Pancreas (tissue), 10 donors: ENCODE results near the gene OLFML3. TPM values are rescaled to one million over a fixed set of nuclear protein-coding genes. Genes with fewer than 3 reads are reported as not detected.

Source experiments
- ATAC-seq, 4 donors: fragments of 200-7000 bp; cut with Tn5 transposase; one replicate each; pipeline versions ENCODE4 v1.8.0 to v1.9.1; 2020; ENCODE audit warnings: mild to moderate bottlenecking in 4 of 4, moderate library complexity in 4 of 4
- DNase-seq, 6 donors: peaks; one replicate each; pipeline ENCODE4 v3.0.0-alpha.2; 2020
- FAIRE-seq: peaks from 2 replicates; lab custom pipeline; 2012; peaks lifted over from hg19 to GRCh38; lab: Jason Lieb, UNC
- H3K27ac ChIP-seq, 4 donors: fragments of 200-600 bp; sonication (generic); 1 replicate in 3 of 4; 2 replicates in 1 of 4; pipeline versions ENCODE4 v1.5.0 to v1.8.0; 2020
- H3K27me3 ChIP-seq, 4 donors: fragments of 200-600 bp; one replicate each; pipeline ENCODE4 v1.8.0; 2021
- H3K36me3 ChIP-seq, 3 donors: fragments of 200-600 bp; sonication (generic) in 1 of 3; one replicate each; pipeline versions ENCODE4 v1.5.0 to v1.8.0; 2020 to 2021
- H3K4me1 ChIP-seq, 3 donors: fragments of 200-600 bp; one replicate each; pipeline ENCODE4 v1.8.0; 2021
- H3K4me3 ChIP-seq, 4 donors: fragments of 200-600 bp; sonication (generic) in 2 of 4; one replicate each; pipeline versions ENCODE4 v1.5.0 to v1.8.0; 2020 to 2021
- H3K9me3 ChIP-seq, 4 donors: fragments of 200-600 bp; one replicate each; pipeline ENCODE4 v1.8.0; 2021
- WGBS, 2 donors: extraction: QIAGEN DNeasy Blood & Tissue Kit; methylation state at CpG; one replicate each; pipeline ENCODE4 v1.1.7; 2013; 5-methylcytosine and 5-hydroxymethylcytosine counted together
- intact Hi-C, 3 donors: fragments of 100-400 bp; cut with DNase I; formaldehyde crosslinking; loops; one replicate each; pipeline versions ENCODE4 v1.11.1 to v1.14.2; 2022
- polyA plus RNA-seq, 2 donors: library from polyadenylated mRNA; stranded (reverse); fragments of 200-250 nt; gene quantifications; one replicate each; pipeline ENCODE4 v1.2.3, GENCODE V29; 2013
- total RNA-seq, 6 donors: library from RNA; stranded (reverse); fragmentation: NEBNext Ultra II Directional in 4 of 6; extraction: Animal tissue kit (Norgen Biotek cat#: 25700) in 4 of 6; gene quantifications; one replicate each; pipeline versions ENCODE4 v1.2.1 to v1.2.4, GENCODE V29; 2021 to 2023
- TF ChIP-seq, protein P1 (sequence below), 4 donors: fragments of 200-600 bp; sonication (generic) in 3 of 4; IDR thresholded peaks; one replicate each; pipeline versions ENCODE4 v1.5.0 to v1.8.0; 2021; ENCODE audit warnings: antibody characterized with exemption in 4 of 4
- donor health status: healthy with polysubstance abuse.
- donor health status: DM: no; HTN: no; CAD: no; lungs with moderate emphysema.
- donor health status: DM: no; HTN: no; CAD: no.
- donor health status: control.
- donor health status: control.
- donor health status: Bipolar disorder and iron deficiency.
- donor health status: DM: yes; HTN: yes; CAD: no.
- donor health status: DM: no; HTN: no; CAD: no.
- donor health status: DM: no; HTN: no; CAD: no.
- donor health status: DM: yes; HTN: yes; CAD: no.

OLFML3 gene
- total and polyA plus RNA-seq, 8 donors = 3.7 to 39.2 (median 10.2) TPM

- TF ChIP-seq, protein P1, sequence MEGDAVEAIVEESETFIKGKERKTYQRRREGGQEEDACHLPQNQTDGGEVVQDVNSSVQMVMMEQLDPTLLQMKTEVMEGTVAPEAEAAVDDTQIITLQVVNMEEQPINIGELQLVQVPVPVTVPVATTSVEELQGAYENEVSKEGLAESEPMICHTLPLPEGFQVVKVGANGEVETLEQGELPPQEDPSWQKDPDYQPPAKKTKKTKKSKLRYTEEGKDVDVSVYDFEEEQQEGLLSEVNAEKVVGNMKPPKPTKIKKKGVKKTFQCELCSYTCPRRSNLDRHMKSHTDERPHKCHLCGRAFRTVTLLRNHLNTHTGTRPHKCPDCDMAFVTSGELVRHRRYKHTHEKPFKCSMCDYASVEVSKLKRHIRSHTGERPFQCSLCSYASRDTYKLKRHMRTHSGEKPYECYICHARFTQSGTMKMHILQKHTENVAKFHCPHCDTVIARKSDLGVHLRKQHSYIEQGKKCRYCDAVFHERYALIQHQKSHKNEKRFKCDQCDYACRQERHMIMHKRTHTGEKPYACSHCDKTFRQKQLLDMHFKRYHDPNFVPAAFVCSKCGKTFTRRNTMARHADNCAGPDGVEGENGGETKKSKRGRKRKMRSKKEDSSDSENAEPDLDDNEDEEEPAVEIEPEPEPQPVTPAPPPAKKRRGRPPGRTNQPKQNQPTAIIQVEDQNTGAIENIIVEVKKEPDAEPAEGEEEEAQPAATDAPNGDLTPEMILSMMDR (IDR thresholded peaks at IDR 0.05) = no peak
- ATAC-seq = no peak
- Histone ChIP-seq H3K4me1 (peaks cover 0 to 7% (median 0%) of the 10 kb centered on the region in 3 donors), H3K27me3 (no peaks in the 10 kb centered on the region), H3K9me3 (no peaks in the 10 kb centered on the region), H3K36me3 (peaks cover 0 to 33% (median 3%) of the 10 kb centered on the region in 3 donors), H3K4me3 (no peak overlapping the region), H3K27ac (no peak overlapping the region)
- DNase-seq = no peak
- intact Hi-C loops = no loop called here
- 64 to 66% methylated on average over 4 of the region's 4 CpGs for WGBS, 2 donors
- FAIRE-seq = no peak
Measured at GRCh38 chr1:113975211-113975895, 3.9 kb upstream of the OLFML3 start.

DNA sequence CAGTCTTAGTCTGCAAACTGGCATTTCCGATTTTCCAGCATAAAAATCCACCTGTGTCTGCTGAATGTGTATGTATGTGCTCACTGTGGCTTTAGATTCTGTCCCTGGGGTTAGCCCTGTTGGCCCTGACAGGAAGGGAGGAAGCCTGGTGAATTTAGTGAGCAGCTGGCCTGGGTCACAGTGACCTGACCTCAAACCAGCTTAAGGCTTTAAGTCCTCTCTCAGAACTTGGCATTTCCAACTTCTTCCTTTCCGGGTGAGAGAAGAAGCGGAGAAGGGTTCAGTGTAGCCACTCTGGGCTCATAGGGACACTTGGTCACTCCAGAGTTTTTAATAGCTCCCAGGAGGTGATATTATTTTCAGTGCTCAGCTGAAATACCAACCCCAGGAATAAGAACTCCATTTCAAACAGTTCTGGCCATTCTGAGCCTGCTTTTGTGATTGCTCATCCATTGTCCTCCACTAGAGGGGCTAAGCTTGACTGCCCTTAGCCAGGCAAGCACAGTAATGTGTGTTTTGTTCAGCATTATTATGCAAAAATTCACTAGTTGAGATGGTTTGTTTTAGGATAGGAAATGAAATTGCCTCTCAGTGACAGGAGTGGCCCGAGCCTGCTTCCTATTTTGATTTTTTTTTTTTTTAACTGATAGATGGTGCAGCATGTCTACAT, 2.5 kb upstream of the OLFML3 start:
- H3K27me3 ChIP-seq = no peaks in the 10 kb centered on the region
- H3K4me1 ChIP-seq = peaks cover 0 to 7% (median 0%) of the 10 kb centered on the region in 3 donors
- no peak for DNase-seq
- no peak for FAIRE-seq
- peaks cover 0 to 20% (median 0%) of the 10 kb centered on the region in 3 donors for H3K36me3 ChIP-seq
- ATAC-seq = no peak
- intact Hi-C loops = no loop called here
- H3K27ac ChIP-seq = no peak overlapping the region
- no peak overlapping the region for H3K4me3 ChIP-seq
- H3K9me3 ChIP-seq = no peaks in the 10 kb centered on the region
- WGBS, 2 donors = 82 to 85% methylated on average over 4 of the region's 4 CpGs
- TF ChIP-seq, protein P1 (IDR thresholded peaks at IDR 0.05) = no peak

GRCh38 chr1:113977906-113978305, 1.4 kb upstream of the OLFML3 start:
- Histone ChIP-seq H3K27me3 (no peaks in the 10 kb centered on the region), H3K4me1 (peaks cover 0 to 8% (median 0%) of the 10 kb centered on the region in 3 donors), H3K36me3 (peaks cover 0 to 9% (median 0%) of the 10 kb centered on the region in 3 donors), H3K9me3 (no peaks in the 10 kb centered on the region), H3K4me3 (no peak overlapping the region), H3K27ac (no peak overlapping the region)
- FAIRE-seq (no peak), DNase-seq (no peak), ATAC-seq (no peak)
- 65 to 79% methylated on average over 3 of the region's 3 CpGs for WGBS, 2 donors
- intact Hi-C loops = no loop called here
- TF ChIP-seq, protein P1 (IDR thresholded peaks at IDR 0.05) = no peak

GRCh38 chr1:113980110-113980509, 836 bp downstream of the OLFML3 start:
- H3K4me3 ChIP-seq = peak overlapping the region in 2 of 4 donors; percentile 3 to 27
- DNase-seq = peak in 4 of 6 donors; percentile 33 to 88 (median 66)
- intact Hi-C loops = loop anchor here in 2 of 3 donors (5.0 kb wide), 2 partner anchors 302 to 307 kb away; no protein-coding TSS in a partner anchor

More at GRCh38 chr1:113980110-113980509, 836 bp downstream of the OLFML3 start:
- H3K4me1 ChIP-seq = peaks cover 0 to 9% (median 0%) of the 10 kb centered on the region in 3 donors
- ATAC-seq = peak in 1 of 4 donors; percentile 12
- no peak for FAIRE-seq
- 47 to 49% methylated on average over 10 of the region's 10 CpGs for WGBS, 2 donors
- H3K9me3 ChIP-seq = no peaks in the 10 kb centered on the region
- H3K27me3 ChIP-seq = no peaks in the 10 kb centered on the region
- TF ChIP-seq, protein P1 (IDR thresholded peaks at IDR 0.05) = no peak
- H3K27ac ChIP-seq = peak overlapping the region in 1 of 4 donors; percentile 49
- H3K36me3 ChIP-seq = no peaks in the 10 kb centered on the region
